Measurements from ENCODE around the gene MSL1. TPM values are rescaled to one million over a fixed set of nuclear protein-coding genes. Genes with fewer than 3 reads are reported as not detected.

MSL1 gene
- total and polyA plus RNA-seq, 9 donors, result 81.7 to 124 (median 104) TPM

GRCh38 chr17:40090237-40091119 lies 31.3 kb upstream of the MSL1 start:
- peaks cover 82% of the 10 kb centered on the region for H3K36me3 ChIP-seq (ENCODE audit: control insufficient read depth, insufficient read depth, low read length)
- peaks cover 62% of the 10 kb centered on the region for H3K4me1 ChIP-seq (ENCODE audit: control insufficient read depth, insufficient read depth, low read length)
- 61% methylated on average over 4 of the region's 14 CpGs for WGBS (ENCODE audit: insufficient coverage)
- H3K4me3 ChIP-seq (ENCODE audit: low read length), result no peak overlapping the region
- no peaks in the 10 kb centered on the region for H3K9me3 ChIP-seq (replicated peaks; ENCODE audit: control insufficient read depth, low read depth, low read length)
- peak overlapping the region; percentile 42 for H3K27ac ChIP-seq (ENCODE audit: low read length)
- peak; percentile 69 for DNase-seq
- H3K27me3 ChIP-seq (ENCODE audit: control insufficient read depth, insufficient read depth, low read length), result no peaks in the 10 kb centered on the region

GRCh38 chr17:40091691-40092397 lies 29.9 kb upstream of the MSL1 start:
- no peak overlapping the region for H3K4me3 ChIP-seq (ENCODE audit: low read length)
- no peaks in the 10 kb centered on the region for H3K9me3 ChIP-seq (replicated peaks; ENCODE audit: control insufficient read depth, low read depth, low read length)
- peaks cover 75% of the 10 kb centered on the region for H3K4me1 ChIP-seq (ENCODE audit: control insufficient read depth, insufficient read depth, low read length)
- H3K27ac ChIP-seq (ENCODE audit: low read length), result peak overlapping the region; percentile 79
- peaks cover 83% of the 10 kb centered on the region for H3K36me3 ChIP-seq (ENCODE audit: control insufficient read depth, insufficient read depth, low read length)
- peak; percentile 62 for DNase-seq
- H3K27me3 ChIP-seq (ENCODE audit: control insufficient read depth, insufficient read depth, low read length), result no peaks in the 10 kb centered on the region
- WGBS (ENCODE audit: insufficient coverage), result 66% methylated on average over 3 of the region's 18 CpGs

- no CpG with 5 or more reads among the region's 3 CpGs for WGBS (ENCODE audit: insufficient coverage)
- Histone ChIP-seq H3K36me3 (ENCODE audit: control insufficient read depth, insufficient read depth, low read length) (peaks cover 77% of the 10 kb centered on the region), H3K4me1 (ENCODE audit: control insufficient read depth, insufficient read depth, low read length) (peaks cover 83% of the 10 kb centered on the region), H3K9me3 (replicated peaks; ENCODE audit: control insufficient read depth, low read depth, low read length) (no peaks in the 10 kb centered on the region), H3K4me3 (ENCODE audit: low read length) (no peak overlapping the region), H3K27me3 (ENCODE audit: control insufficient read depth, insufficient read depth, low read length) (no peaks in the 10 kb centered on the region), H3K27ac (ENCODE audit: low read length) (peak overlapping the region; percentile 79)
- DNase-seq, result peak; percentile 70
Observed at GRCh38 chr17:40092581-40092980, 29.2 kb upstream of the MSL1 start.

- Histone ChIP-seq H3K9me3 (replicated peaks; ENCODE audit: control insufficient read depth, low read depth, low read length) (no peaks in the 10 kb centered on the region), H3K4me3 (ENCODE audit: low read length) (no peak overlapping the region), H3K4me1 (ENCODE audit: control insufficient read depth, insufficient read depth, low read length) (peaks cover 88% of the 10 kb centered on the region), H3K27me3 (ENCODE audit: control insufficient read depth, insufficient read depth, low read length) (no peaks in the 10 kb centered on the region), H3K36me3 (ENCODE audit: control insufficient read depth, insufficient read depth, low read length) (peaks cover 73% of the 10 kb centered on the region), H3K27ac (ENCODE audit: low read length) (peak overlapping the region; percentile 79)
- peak; percentile 15 for DNase-seq
- 80% methylated on average over 27 of the region's 29 CpGs for WGBS (ENCODE audit: insufficient coverage)
Observed at GRCh38 chr17:40093005-40093579, 28.7 kb upstream of the MSL1 start.

- DNase-seq, result peak; percentile 60
- H3K27ac ChIP-seq (ENCODE audit: low read length), result peak overlapping the region; percentile 79
- peaks cover 94% of the 10 kb centered on the region for H3K4me1 ChIP-seq (ENCODE audit: control insufficient read depth, insufficient read depth, low read length)
- WGBS (ENCODE audit: insufficient coverage), result 83% methylated on average over 15 of the region's 16 CpGs
- H3K36me3 ChIP-seq (ENCODE audit: control insufficient read depth, insufficient read depth, low read length), result peaks cover 67% of the 10 kb centered on the region
- no peak overlapping the region for H3K4me3 ChIP-seq (ENCODE audit: low read length)
- H3K27me3 ChIP-seq (ENCODE audit: control insufficient read depth, insufficient read depth, low read length), result no peaks in the 10 kb centered on the region
- H3K9me3 ChIP-seq (replicated peaks; ENCODE audit: control insufficient read depth, low read depth, low read length), result no peaks in the 10 kb centered on the region
Observed at GRCh38 chr17:40093580-40094201, 28.1 kb upstream of the MSL1 start.

GRCh38 chr17:40094874-40095273 lies 26.9 kb upstream of the MSL1 start:
- H3K36me3 ChIP-seq (ENCODE audit: control insufficient read depth, insufficient read depth, low read length), result peaks cover 57% of the 10 kb centered on the region
- H3K9me3 ChIP-seq (replicated peaks; ENCODE audit: control insufficient read depth, low read depth, low read length), result no peaks in the 10 kb centered on the region
- DNase-seq, result peak; percentile 21
- H3K27ac ChIP-seq (ENCODE audit: low read length), result peak overlapping the region; percentile 74
- peaks cover 4% of the 10 kb centered on the region for H3K27me3 ChIP-seq (ENCODE audit: control insufficient read depth, insufficient read depth, low read length)
- WGBS (ENCODE audit: insufficient coverage), result 85% methylated on average over 9 of the region's 14 CpGs
- peaks cover 96% of the 10 kb centered on the region for H3K4me1 ChIP-seq (ENCODE audit: control insufficient read depth, insufficient read depth, low read length)
- H3K4me3 ChIP-seq (ENCODE audit: low read length), result no peak overlapping the region

GRCh38 chr17:40095351-40095943 lies 26.3 kb upstream of the MSL1 start:
- H3K27me3 ChIP-seq (ENCODE audit: control insufficient read depth, insufficient read depth, low read length), result peaks cover 8% of the 10 kb centered on the region
- no peaks in the 10 kb centered on the region for H3K9me3 ChIP-seq (replicated peaks; ENCODE audit: control insufficient read depth, low read depth, low read length)
- peak; percentile 40 for DNase-seq
- H3K4me1 ChIP-seq (ENCODE audit: control insufficient read depth, insufficient read depth, low read length), result peaks cover 96% of the 10 kb centered on the region
- no peak overlapping the region for H3K4me3 ChIP-seq (ENCODE audit: low read length)
- peaks cover 51% of the 10 kb centered on the region for H3K36me3 ChIP-seq (ENCODE audit: control insufficient read depth, insufficient read depth, low read length)
- peak overlapping the region; percentile 74 for H3K27ac ChIP-seq (ENCODE audit: low read length)
- 75% methylated on average over 17 of the region's 17 CpGs for WGBS (ENCODE audit: insufficient coverage)

- no peaks in the 10 kb centered on the region for H3K9me3 ChIP-seq (replicated peaks; ENCODE audit: control insufficient read depth, low read depth, low read length)
- peaks cover 8% of the 10 kb centered on the region for H3K27me3 ChIP-seq (ENCODE audit: control insufficient read depth, insufficient read depth, low read length)
- no peak overlapping the region for H3K4me3 ChIP-seq (ENCODE audit: low read length)
- peaks cover 96% of the 10 kb centered on the region for H3K4me1 ChIP-seq (ENCODE audit: control insufficient read depth, insufficient read depth, low read length)
- WGBS (ENCODE audit: insufficient coverage), result 65% methylated on average over 14 of the region's 23 CpGs
- H3K27ac ChIP-seq (ENCODE audit: low read length), result peak overlapping the region; percentile 74
- H3K36me3 ChIP-seq (ENCODE audit: control insufficient read depth, insufficient read depth, low read length), result peaks cover 46% of the 10 kb centered on the region
- peak; percentile 87 for DNase-seq
Observed at GRCh38 chr17:40095944-40096791, 25.6 kb upstream of the MSL1 start.

GRCh38 chr17:40097087-40097486 lies 24.7 kb upstream of the MSL1 start:
- WGBS (ENCODE audit: insufficient coverage), result 79% methylated on average over 7 of the region's 10 CpGs
- peak overlapping the region; percentile 74 for H3K27ac ChIP-seq (ENCODE audit: low read length)
- H3K4me1 ChIP-seq (ENCODE audit: control insufficient read depth, insufficient read depth, low read length), result peaks cover 93% of the 10 kb centered on the region
- peak; percentile 26 for DNase-seq
- peaks cover 45% of the 10 kb centered on the region for H3K36me3 ChIP-seq (ENCODE audit: control insufficient read depth, insufficient read depth, low read length)
- no peak overlapping the region for H3K4me3 ChIP-seq (ENCODE audit: low read length)
- peaks cover 8% of the 10 kb centered on the region for H3K27me3 ChIP-seq (ENCODE audit: control insufficient read depth, insufficient read depth, low read length)
- no peaks in the 10 kb centered on the region for H3K9me3 ChIP-seq (replicated peaks; ENCODE audit: control insufficient read depth, low read depth, low read length)
